ENCODE results near the gene RBM19. TPM values are rescaled to one million over a fixed set of nuclear protein-coding genes. Genes with fewer than 3 reads are reported as not detected.

Gene RBM19
- total and polyA plus RNA-seq, 2 donors (not counting 3 experiments of a cell fraction or from before 2014, with no cell fraction given), result 13.2 to 34.4 TPM

DNA sequence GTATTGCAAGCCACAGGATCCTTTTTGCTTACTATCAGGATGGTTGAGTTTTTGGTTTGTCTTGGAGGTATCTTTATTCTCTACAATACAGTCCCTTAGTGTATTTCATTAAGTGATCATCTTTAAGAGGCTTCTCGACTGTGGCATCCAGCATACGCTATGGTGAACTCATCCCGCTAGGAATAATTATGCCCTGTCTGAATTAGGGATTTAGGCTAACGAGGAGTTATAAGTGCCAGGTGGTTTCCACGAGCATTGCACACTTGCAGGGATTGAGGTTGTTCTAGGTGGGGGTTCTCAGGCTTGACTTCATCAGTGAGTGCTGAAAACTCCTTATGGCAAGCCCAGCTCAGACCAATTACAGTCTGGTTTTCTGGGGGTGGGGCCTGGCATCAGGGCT, 37.2 kb upstream of the RBM19 start:
- H3K9me1 ChIP-seq (replicated peaks; ENCODE audit: control insufficient read depth, extremely low read depth, insufficient read depth, low read length), result no peaks in the 10 kb centered on the region
- no peak overlapping the region for H3K27ac ChIP-seq (ENCODE audit: insufficient read depth, low read depth, low read length)
- no peak overlapping the region for H2AFZ ChIP-seq (ENCODE audit: low read depth, low read length)
- FAIRE-seq, result no peak
- H3K4me1 ChIP-seq (ENCODE audit: control insufficient read depth, extremely low read depth, insufficient read depth, low read length), result no peaks in the 10 kb centered on the region
- no peak for DNase-seq (ENCODE audit: low read depth, low spot score)
- dilution Hi-C loops (cut with MboI; ENCODE audit: extremely low pct_ligation_motif_present, low sequenced_read_pairs), result loop anchor here (25.0 kb wide), 1 partner anchor 484 kb away; no protein-coding TSS in a partner anchor
- no peak overlapping the region for H3K9ac ChIP-seq (replicated peaks; ENCODE audit: extremely low read depth, insufficient read depth, low read length)
- H3K36me3 ChIP-seq (ENCODE audit: control insufficient read depth in 2 of 2, extremely low read depth in 1 of 2, insufficient read depth in 2 of 2, low read length in 2 of 2), result no peaks in the 10 kb centered on the region
- TF ChIP-seq POLR2AphosphoS5 (IDR thresholded peaks at IDR 0.05; ENCODE audit: insufficient read depth, low read depth, low read length) (no peak), EZH2 (IDR thresholded peaks at IDR 0.05; ENCODE audit: borderline replicate concordance, low read depth, low read length, severe bottlenecking) (no peak)
- no peaks in the 10 kb centered on the region for H3K79me2 ChIP-seq (ENCODE audit: control insufficient read depth, insufficient read depth, low read length)
- H3K9me3 ChIP-seq (replicated peaks; ENCODE audit: control insufficient read depth, insufficient read depth, low read length), result no peaks in the 10 kb centered on the region
- CTCF ChIA-PET, result no interaction called here
- no peak overlapping the region for H3K4me2 ChIP-seq (ENCODE audit: insufficient read depth, low read length)
- no peak overlapping the region for H3K4me3 ChIP-seq (replicated peaks in 1 of 3; ENCODE audit: insufficient read depth in 1 of 3, low read depth in 1 of 3, low read length in 3 of 3)
- BruUV-seq (replicated peaks), result no TSS peak
- no peaks in the 10 kb centered on the region for H3K27me3 ChIP-seq (ENCODE audit: control insufficient read depth in 2 of 2, insufficient read depth in 2 of 2, low read length in 2 of 2)
- POLR2A ChIA-PET, result no interaction called here
- H4K20me1 ChIP-seq (replicated peaks; ENCODE audit: control insufficient read depth, extremely low read depth, insufficient read depth, low read length), result no peaks in the 10 kb centered on the region
- intact Hi-C loops (cut with micrococcal nuclease), result no loop called here

- no peak for DNase-seq (ENCODE audit: low read depth, low spot score)
- BruUV-seq (replicated peaks), result no TSS peak
These were observed 35.6 kb upstream of the RBM19 start for GRCh38 chr12:114001511-114002340.

More at GRCh38 chr12:114001511-114002340, 35.6 kb upstream of the RBM19 start:
- Histone ChIP-seq H3K27me3 (ENCODE audit: control insufficient read depth in 2 of 2, insufficient read depth in 2 of 2, low read length in 2 of 2) (no peaks in the 10 kb centered on the region), H3K9me3 (replicated peaks; ENCODE audit: control insufficient read depth, insufficient read depth, low read length) (no peaks in the 10 kb centered on the region), H3K27ac (ENCODE audit: insufficient read depth, low read depth, low read length) (no peak overlapping the region), H3K4me2 (ENCODE audit: insufficient read depth, low read length) (no peak overlapping the region), H3K36me3 (ENCODE audit: control insufficient read depth in 2 of 2, extremely low read depth in 1 of 2, insufficient read depth in 2 of 2, low read length in 2 of 2) (no peaks in the 10 kb centered on the region), H3K9me1 (replicated peaks; ENCODE audit: control insufficient read depth, extremely low read depth, insufficient read depth, low read length) (no peaks in the 10 kb centered on the region), H3K4me3 (replicated peaks in 1 of 3; ENCODE audit: insufficient read depth in 1 of 3, low read depth in 1 of 3, low read length in 3 of 3) (no peak overlapping the region), H4K20me1 (replicated peaks; ENCODE audit: control insufficient read depth, extremely low read depth, insufficient read depth, low read length) (no peaks in the 10 kb centered on the region), H2AFZ (ENCODE audit: low read depth, low read length) (no peak overlapping the region), H3K9ac (replicated peaks; ENCODE audit: extremely low read depth, insufficient read depth, low read length) (no peak overlapping the region), H3K4me1 (ENCODE audit: control insufficient read depth, extremely low read depth, insufficient read depth, low read length) (no peaks in the 10 kb centered on the region), H3K79me2 (ENCODE audit: control insufficient read depth, insufficient read depth, low read length) (no peaks in the 10 kb centered on the region)
- ChIA-PET POLR2A (no interaction called here), CTCF (no interaction called here)
- dilution Hi-C loops (cut with MboI; ENCODE audit: extremely low pct_ligation_motif_present, low sequenced_read_pairs) (loop anchor here (25.0 kb wide), 1 partner anchor 486 kb away; no protein-coding TSS in a partner anchor), intact Hi-C loops (cut with micrococcal nuclease) (no loop called here)
- no peak for FAIRE-seq
- TF ChIP-seq MYC (IDR thresholded peaks at IDR 0.05; ENCODE audit: low read depth, low read length) (no peak), GATA2 (IDR thresholded peaks at IDR 0.05; ENCODE audit: insufficient read depth, insufficient read length, low read depth, low read length) (no peak)
- TF ChIP-seq, protein P1, sequence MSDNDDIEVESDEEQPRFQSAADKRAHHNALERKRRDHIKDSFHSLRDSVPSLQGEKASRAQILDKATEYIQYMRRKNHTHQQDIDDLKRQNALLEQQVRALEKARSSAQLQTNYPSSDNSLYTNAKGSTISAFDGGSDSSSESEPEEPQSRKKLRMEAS (IDR thresholded peaks at IDR 0.05; ENCODE audit: insufficient read depth, insufficient read length), result no peak

Measured in endothelial cell of umbilical vein (primary cell).